HG02588 (cell line): ENCODE data around the gene PLXNB2.
"Not testable (repeated sequence)": the region's sequence is repeated elsewhere in the genome, so short reads cannot be mapped to it uniquely, and the experiment has no call there.

Source experiments
- ATAC-seq: cut with Tn5 transposase; IDR thresholded peaks from one replicate; pipeline ENCODE4 v1.9.1; 2021; ENCODE audit warnings: mild to moderate bottlenecking, moderate library complexity; ENCODE audit not compliant: unreplicated experiment

Gene PLXNB2

GRCh38 chr22:50306753-50307749, at the start of gene PLXNB2:
TSS of gene PLXNB2 (minus strand) at chr22:50307646. CDS start at chr22:50290584, 17,062 bp downstream.
- ATAC-seq, result no peak

GRCh38 chr22:50357222-50357621, 49.8 kb upstream of the PLXNB2 start:
- ATAC-seq, result no peak

GRCh38 chr22:50356186-50356585, 48.7 kb upstream of the PLXNB2 start:
- ATAC-seq, result no peak

GRCh38 chr22:50348058-50348457, 40.6 kb upstream of the PLXNB2 start:
- no peak for ATAC-seq

- ATAC-seq, result no peak
Observed at GRCh38 chr22:50347157-50347556, 39.7 kb upstream of the PLXNB2 start.

GRCh38 chr22:50346470-50346869, 39.0 kb upstream of the PLXNB2 start:
- no peak for ATAC-seq

GRCh38 chr22:50343541-50343935, 36.1 kb upstream of the PLXNB2 start:
- no peak for ATAC-seq

- ATAC-seq, result peak; percentile 79
Observed at GRCh38 chr22:50342651-50343540, 35.5 kb upstream of the PLXNB2 start, which contains the start of gene PPP6R2. TSS of gene PPP6R2 (plus strand) at chr22:50343327. CDS start at chr22:50393909, 50,582 bp downstream.

- no peak for ATAC-seq
Observed at GRCh38 chr22:50341977-50342650, 34.7 kb upstream of the PLXNB2 start.

- no peak for ATAC-seq
Observed at GRCh38 chr22:50339945-50340879, 32.8 kb upstream of the PLXNB2 start.

GRCh38 chr22:50338860-50339462, 31.5 kb upstream of the PLXNB2 start:
- ATAC-seq, result no peak

GRCh38 chr22:50338042-50338573, 30.7 kb upstream of the PLXNB2 start:
- ATAC-seq, result no peak

- no peak for ATAC-seq
Observed at GRCh38 chr22:50337262-50338041, 30.0 kb upstream of the PLXNB2 start.

- not testable (repeated sequence) for ATAC-seq
Observed at GRCh38 chr22:50334433-50334832, 27.0 kb upstream of the PLXNB2 start.

GRCh38 chr22:50329236-50329635, 21.8 kb upstream of the PLXNB2 start:
- no peak for ATAC-seq

GRCh38 chr22:50327711-50328019, 20.2 kb upstream of the PLXNB2 start:
- ATAC-seq, result no peak

GRCh38 chr22:50326956-50327710, 19.7 kb upstream of the PLXNB2 start, which contains the start of gene DENND6B:
TSS of gene DENND6B (minus strand) at chr22:50327012. CDS start at chr22:50326988, 24 bp downstream.
- ATAC-seq, result peak; percentile 77
